Measurements from ENCODE around the gene CNIH4.
"Not testable (repeated sequence)": the region's sequence is repeated elsewhere in the genome, so short reads cannot be mapped to it uniquely, and the experiment has no call there.

Gene CNIH4

DNA sequence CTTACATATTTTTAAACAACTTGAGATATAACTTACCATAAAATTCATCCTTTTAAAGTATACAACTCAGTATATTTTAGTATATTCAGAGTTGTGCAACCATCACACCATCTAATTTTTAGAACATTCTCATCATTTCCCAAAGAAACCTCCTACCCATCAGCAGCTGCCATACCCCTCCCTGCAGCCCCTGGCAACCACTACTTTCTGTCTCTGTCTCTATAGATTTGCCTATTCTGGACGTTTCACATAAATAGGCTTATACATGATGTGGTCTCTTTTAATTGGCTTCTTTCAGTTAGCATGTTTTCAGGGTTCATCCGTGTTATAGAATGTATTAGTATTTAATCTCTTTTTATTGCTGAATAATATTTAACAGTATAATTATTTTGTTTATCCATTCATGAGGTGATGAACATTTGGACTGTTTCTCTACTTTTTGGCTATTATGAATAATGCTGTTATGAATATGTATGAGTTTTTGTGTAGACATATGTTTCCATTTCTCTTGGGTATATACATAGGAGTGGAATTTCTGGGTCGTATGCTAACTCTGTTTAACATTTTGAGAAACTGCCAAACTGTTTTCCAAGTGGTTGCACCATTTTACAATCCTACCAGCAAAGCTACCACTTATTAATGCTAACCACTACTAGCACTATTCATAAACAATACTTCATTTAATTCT lies 48.4 kb downstream of the CNIH4 start:
- DNase-seq: no peak

GRCh38 chr1:224405604-224405970 lies 48.9 kb downstream of the CNIH4 start:
- DNase-seq: no peak

GRCh38 chr1:224406216-224406615 lies 49.5 kb downstream of the CNIH4 start:
- DNase-seq: no peak

DNA sequence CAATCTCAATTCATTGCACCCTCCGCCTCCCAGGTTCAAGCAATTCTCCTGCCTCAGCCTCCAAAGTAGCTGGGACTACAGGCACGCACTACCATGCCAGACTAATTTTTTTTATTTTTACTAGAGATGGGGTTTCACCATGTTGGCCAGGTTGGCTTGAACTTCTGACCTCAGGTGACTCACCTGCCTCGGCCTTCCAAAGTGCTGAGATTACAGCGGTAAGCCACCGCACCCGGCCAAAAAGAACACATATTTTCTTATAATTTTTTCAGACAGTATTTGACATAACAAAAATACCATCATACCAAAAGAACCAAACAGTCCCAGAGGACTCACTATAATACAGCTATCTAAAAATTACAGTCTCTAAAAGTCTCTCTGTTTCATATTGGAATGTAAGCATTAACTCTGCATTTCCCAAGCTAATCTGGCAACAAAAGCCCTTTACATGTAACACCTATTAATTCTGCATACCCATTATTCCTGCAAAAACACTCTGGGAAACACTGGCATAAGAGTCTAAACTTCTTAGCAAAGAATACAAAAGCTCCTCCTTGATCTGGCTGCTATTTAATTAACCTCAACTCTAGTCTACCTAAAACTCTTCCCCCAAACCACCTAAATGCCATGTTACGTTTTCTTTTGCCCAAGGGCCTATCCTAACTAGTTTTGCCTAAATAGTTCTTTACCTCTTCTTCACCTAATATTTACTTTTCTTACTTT lies 51.1 kb downstream of the CNIH4 start:
- no peak for DNase-seq

DNA sequence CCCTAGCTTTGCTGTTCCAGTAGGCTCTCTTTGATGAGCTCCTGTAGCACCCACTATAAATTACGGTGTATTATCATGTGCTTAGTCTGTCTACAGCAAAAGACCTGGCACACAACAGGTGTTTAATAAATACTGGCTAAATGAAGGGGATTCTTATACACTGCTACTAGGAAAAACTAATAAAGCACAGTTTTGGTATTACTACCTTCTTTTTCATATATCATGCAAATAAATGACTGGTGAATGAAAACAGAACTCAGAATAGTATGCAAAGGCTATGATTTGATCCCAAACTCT lies 51.6 kb downstream of the CNIH4 start:
- no peak for DNase-seq

GRCh38 chr1:224411766-224412165 lies 55.1 kb downstream of the CNIH4 start:
- DNase-seq: no peak

- DNase-seq: no peak
Measured at GRCh38 chr1:224420106-224420505, 63.4 kb downstream of the CNIH4 start.

GRCh38 chr1:224425279-224425884 lies 68.7 kb downstream of the CNIH4 start:
- no peak for DNase-seq

GRCh38 chr1:224426869-224427268 lies 70.2 kb downstream of the CNIH4 start:
- not testable (repeated sequence) for DNase-seq

GRCh38 chr1:224427346-224427745 lies 70.7 kb downstream of the CNIH4 start:
- DNase-seq: no peak

DNA sequence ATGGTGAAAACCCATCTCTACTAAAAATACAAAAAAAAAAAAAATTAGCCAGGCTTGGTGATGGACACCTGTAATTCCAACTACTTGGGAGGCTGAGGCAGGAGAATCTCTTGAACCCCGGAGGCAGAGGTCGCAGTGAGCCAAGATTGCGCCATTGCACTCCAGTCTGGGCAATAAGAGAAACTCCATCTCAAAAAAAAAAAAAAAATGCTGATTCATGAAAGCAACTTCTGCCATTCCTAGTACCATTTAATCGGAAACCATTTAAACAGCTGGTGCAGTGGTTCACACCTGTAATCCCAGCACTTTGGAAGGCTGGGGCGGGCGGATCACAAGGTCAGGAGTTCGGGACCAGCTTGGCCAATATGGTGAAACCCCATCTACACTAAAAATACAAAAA lies 72.0 kb downstream of the CNIH4 start:
- DNase-seq: not testable (repeated sequence)
